Lung (tissue), 12 donors: ENCODE data around the gene RETREG1. TPM values are rescaled to one million over a fixed set of nuclear protein-coding genes. Genes with fewer than 3 reads are reported as not detected.
A peak's percentile ranks its signal among the peaks of the same experiment; 100 is the strongest.

Experiments used
- ATAC-seq: fragments of 200-7000 bp; cut with Tn5 transposase; one replicate; pipeline ENCODE4 v1.9.1; 2020; ENCODE audit warnings: moderate number of reproducible peaks; ENCODE audit not compliant: insufficient read depth, low FRiP score
- DNase-seq, 3 donors: peaks; one replicate each; pipeline ENCODE4 v3.0.0-alpha.2; 2013 to 2017
- H3K27ac ChIP-seq, 2 donors: one replicate each; pipeline ENCODE4 v1.5.1; 2013; ENCODE audit warnings: mild to moderate bottlenecking in 2 of 2, moderate library complexity in 2 of 2, control low read depth in 1 of 2, inconsistent platforms in 1 of 2, low read depth in 1 of 2, low read length in 1 of 2
- H3K27me3 ChIP-seq, 3 donors: one replicate each; pipeline ENCODE4 v1.5.1; 2013; ENCODE audit warnings: low read length in 2 of 3; ENCODE audit not compliant: control insufficient read depth in 3 of 3, insufficient read depth in 3 of 3
- H3K36me3 ChIP-seq, 4 donors: one replicate each; pipeline ENCODE4 v1.5.1; 2013; ENCODE audit warnings: low read length in 4 of 4, mild to moderate bottlenecking in 1 of 4, moderate library complexity in 1 of 4; ENCODE audit not compliant: control insufficient read depth in 4 of 4, insufficient read depth in 4 of 4
- H3K4me1 ChIP-seq, 5 donors: one replicate each; pipeline ENCODE4 v1.5.1; 2013; ENCODE audit warnings: low read length in 5 of 5, mild to moderate bottlenecking in 2 of 5, moderate library complexity in 1 of 5; ENCODE audit not compliant: control insufficient read depth in 5 of 5, insufficient read depth in 5 of 5
- H3K4me3 ChIP-seq: one replicate; pipeline ENCODE4 v1.5.1; 2013; ENCODE audit warnings: mild to moderate bottlenecking, control low read depth, moderate library complexity
- H3K9ac ChIP-seq, 2 donors: one replicate each; pipeline ENCODE4 v1.5.1; 2013; ENCODE audit warnings: low read length in 2 of 2, control low read depth in 1 of 2; ENCODE audit not compliant: insufficient read depth in 1 of 2
- H3K9me3 ChIP-seq, 4 donors: one replicate each; pipeline ENCODE4 v1.5.1; 2013; ENCODE audit warnings: low read length in 3 of 4, mild to moderate bottlenecking in 1 of 4, moderate library complexity in 1 of 4; ENCODE audit not compliant: control insufficient read depth in 4 of 4, insufficient read depth in 3 of 4
- CTCF ChIP-seq: IDR thresholded peaks from 2 replicates; pipeline ENCODE4 v1.5.1; 2012; ENCODE audit warnings: mild to moderate bottlenecking; ENCODE audit errors: control extremely low read depth, extremely low read depth
- WGBS, 2 donors: extraction: QIAGEN DNeasy Blood & Tissue Kit; methylation state at CpG; one replicate each; pipeline ENCODE4 v1.1.7; 2013; 5-methylcytosine and 5-hydroxymethylcytosine counted together
- polyA plus RNA-seq, 2 donors: library from polyadenylated mRNA; stranded (reverse); fragments of 200-250 nt; gene quantifications; one replicate each; pipeline ENCODE4 v1.2.1, GENCODE V29; 2013
- total RNA-seq, 2 donors: library from RNA; depleted of rRNA in 1 of 2; stranded (reverse); fragments of >200 nt in 1 of 2; gene quantifications; one replicate each; pipeline ENCODE4 v1.2.1, GENCODE V29; 2014 to 2021
- donor health status: control.
- donor health status: control.
- donor health status: Bipolar disorder and iron deficiency.
- donor health status: healthy.
- donor health status: DM: yes; HTN: yes; CAD: no.

RETREG1 gene
- total and polyA plus RNA-seq, 4 donors = 6.8 to 19.5 (median 9.6) TPM

- Histone ChIP-seq H3K4me1 (peaks cover 0 to 7% (median 0%) of the 10 kb centered on the region in 5 donors), H3K4me3 (no peak overlapping the region), H3K36me3 (no peaks in the 10 kb centered on the region), H3K27me3 (peaks cover 0 to 17% (median 0%) of the 10 kb centered on the region in 3 donors), H3K9ac (no peak overlapping the region), H3K9me3 (peaks cover 0 to 2% (median 0%) of the 10 kb centered on the region in 4 donors), H3K27ac (peak overlapping the region in 1 of 2 donors; percentile 58)
- WGBS, 2 donors = 65 to 79% methylated on average over 10 of the region's 10 CpGs
- TF ChIP-seq CTCF = no peak
- ATAC-seq = peak; percentile 39
- DNase-seq = peak in 1 of 3 donors; percentile 16
Measured at GRCh38 chr5:16588434-16589214, 28.2 kb downstream of the RETREG1 start.

- no peaks in the 10 kb centered on the region for H3K36me3 ChIP-seq
- H3K27me3 ChIP-seq = peaks cover 0 to 10% (median 0%) of the 10 kb centered on the region in 3 donors
- no peak for DNase-seq
- no peak overlapping the region for H3K4me3 ChIP-seq
- no peak for ATAC-seq
- H3K4me1 ChIP-seq = peaks cover 0 to 4% (median 0%) of the 10 kb centered on the region in 5 donors
- TF ChIP-seq CTCF = no peak
- peaks cover 0 to 5% (median 0%) of the 10 kb centered on the region in 4 donors for H3K9me3 ChIP-seq
- H3K27ac ChIP-seq = no peak overlapping the region
- H3K9ac ChIP-seq = no peak overlapping the region
- 69 to 86% methylated on average over 3 of the region's 3 CpGs for WGBS, 2 donors
Measured at GRCh38 chr5:16586556-16586955, 30.2 kb downstream of the RETREG1 start.

- no peak for TF ChIP-seq CTCF
- peaks cover 0 to 3% (median 0%) of the 10 kb centered on the region in 5 donors for H3K4me1 ChIP-seq
- no peak overlapping the region for H3K4me3 ChIP-seq
- H3K9ac ChIP-seq = no peak overlapping the region
- H3K27me3 ChIP-seq = no peaks in the 10 kb centered on the region
- DNase-seq = no peak
- peaks cover 0 to 2% (median 0%) of the 10 kb centered on the region in 4 donors for H3K9me3 ChIP-seq
- no peak overlapping the region for H3K27ac ChIP-seq
- 78 to 90% methylated on average over 4 of the region's 4 CpGs for WGBS, 2 donors
- no peak for ATAC-seq
- H3K36me3 ChIP-seq = no peaks in the 10 kb centered on the region
Measured at GRCh38 chr5:16585041-16585667, 31.6 kb downstream of the RETREG1 start.
